ENCODE data around the gene TNFAIP8L3.

Gene TNFAIP8L3

GRCh38 chr15:51071578-51071977, 23.1 kb downstream of the TNFAIP8L3 start:
- no peak overlapping the region for H3K27ac ChIP-seq (ENCODE audit: low read length)
- no peaks in the 10 kb centered on the region for H3K9me3 ChIP-seq (ENCODE audit: insufficient read depth, low read depth, low read length)
- H3K4me3 ChIP-seq (ENCODE audit: low read length), result no peak overlapping the region
- H3K9ac ChIP-seq (ENCODE audit: low read depth, low read length), result no peak overlapping the region
- H3K36me3 ChIP-seq (ENCODE audit: insufficient read depth, low read depth, low read length), result no peaks in the 10 kb centered on the region
- no peaks in the 10 kb centered on the region for H3K27me3 ChIP-seq (ENCODE audit: insufficient read depth, low read length)
- H3K4me1 ChIP-seq (ENCODE audit: insufficient read depth, low read length), result no peaks in the 10 kb centered on the region

- H3K36me3 ChIP-seq (ENCODE audit: insufficient read depth, low read depth, low read length), result no peaks in the 10 kb centered on the region
- H3K9me3 ChIP-seq (ENCODE audit: insufficient read depth, low read depth, low read length), result no peaks in the 10 kb centered on the region
- no peak overlapping the region for H3K9ac ChIP-seq (ENCODE audit: low read depth, low read length)
- H3K4me1 ChIP-seq (ENCODE audit: insufficient read depth, low read length), result no peaks in the 10 kb centered on the region
- no peak overlapping the region for H3K27ac ChIP-seq (ENCODE audit: low read length)
- H3K4me3 ChIP-seq (ENCODE audit: low read length), result no peak overlapping the region
- no peaks in the 10 kb centered on the region for H3K27me3 ChIP-seq (ENCODE audit: insufficient read depth, low read length)
Observed at GRCh38 chr15:51069983-51070382, 24.7 kb downstream of the TNFAIP8L3 start.

GRCh38 chr15:51067510-51067909, 27.2 kb downstream of the TNFAIP8L3 start:
- Histone ChIP-seq H3K9ac (ENCODE audit: low read depth, low read length) (no peak overlapping the region), H3K9me3 (ENCODE audit: insufficient read depth, low read depth, low read length) (no peaks in the 10 kb centered on the region), H3K27ac (ENCODE audit: low read length) (no peak overlapping the region), H3K36me3 (ENCODE audit: insufficient read depth, low read depth, low read length) (no peaks in the 10 kb centered on the region), H3K4me3 (ENCODE audit: low read length) (no peak overlapping the region), H3K4me1 (ENCODE audit: insufficient read depth, low read length) (no peaks in the 10 kb centered on the region), H3K27me3 (ENCODE audit: insufficient read depth, low read length) (no peaks in the 10 kb centered on the region)

DNA sequence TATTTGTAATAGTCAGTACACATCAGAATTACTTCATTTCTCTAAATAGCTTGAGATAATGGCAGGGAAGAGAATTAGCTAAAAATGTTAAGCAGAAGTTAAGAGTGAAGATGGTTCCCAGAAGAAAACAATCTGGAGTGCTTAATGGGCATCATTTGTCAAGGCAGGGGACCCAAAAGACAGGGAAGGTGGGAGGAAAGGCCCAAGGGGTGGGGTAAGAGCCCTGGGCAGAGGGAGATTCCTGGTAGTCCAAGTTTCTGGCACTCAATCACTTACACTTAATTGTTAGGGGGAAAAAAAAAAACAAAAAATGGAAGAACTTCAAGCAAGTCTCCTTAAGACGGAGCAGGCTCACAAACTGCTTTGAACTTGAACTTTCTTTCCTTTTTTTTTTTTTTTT, 28.9 kb downstream of the TNFAIP8L3 start:
- H3K9me3 ChIP-seq (ENCODE audit: insufficient read depth, low read depth, low read length), result no peaks in the 10 kb centered on the region
- no peaks in the 10 kb centered on the region for H3K27me3 ChIP-seq (ENCODE audit: insufficient read depth, low read length)
- H3K36me3 ChIP-seq (ENCODE audit: insufficient read depth, low read depth, low read length), result no peaks in the 10 kb centered on the region
- H3K4me3 ChIP-seq (ENCODE audit: low read length), result no peak overlapping the region
- no peak overlapping the region for H3K27ac ChIP-seq (ENCODE audit: low read length)
- H3K4me1 ChIP-seq (ENCODE audit: insufficient read depth, low read length), result no peaks in the 10 kb centered on the region
- H3K9ac ChIP-seq (ENCODE audit: low read depth, low read length), result no peak overlapping the region

DNA sequence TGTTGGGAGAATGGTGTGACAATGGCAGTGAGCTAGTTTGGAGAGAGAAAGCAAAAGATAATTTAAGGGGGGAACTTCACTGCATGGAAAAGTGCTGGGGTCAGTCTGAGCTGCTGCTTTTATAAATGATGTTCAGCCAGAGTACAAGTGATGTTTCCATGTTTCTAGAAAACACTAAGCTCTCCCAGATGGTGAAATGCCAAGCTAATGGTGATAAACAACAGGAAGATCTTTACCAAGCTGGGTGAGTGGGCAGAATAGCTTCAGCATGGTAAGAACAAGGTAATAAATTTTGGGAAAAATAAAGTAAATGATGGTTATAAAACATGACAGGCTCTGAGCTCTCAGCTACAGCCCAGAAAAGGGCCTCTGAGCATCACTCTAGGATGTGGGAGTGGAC, 29.4 kb downstream of the TNFAIP8L3 start:
- Histone ChIP-seq H3K27ac (ENCODE audit: low read length) (no peak overlapping the region), H3K4me3 (ENCODE audit: low read length) (no peak overlapping the region)

DNA sequence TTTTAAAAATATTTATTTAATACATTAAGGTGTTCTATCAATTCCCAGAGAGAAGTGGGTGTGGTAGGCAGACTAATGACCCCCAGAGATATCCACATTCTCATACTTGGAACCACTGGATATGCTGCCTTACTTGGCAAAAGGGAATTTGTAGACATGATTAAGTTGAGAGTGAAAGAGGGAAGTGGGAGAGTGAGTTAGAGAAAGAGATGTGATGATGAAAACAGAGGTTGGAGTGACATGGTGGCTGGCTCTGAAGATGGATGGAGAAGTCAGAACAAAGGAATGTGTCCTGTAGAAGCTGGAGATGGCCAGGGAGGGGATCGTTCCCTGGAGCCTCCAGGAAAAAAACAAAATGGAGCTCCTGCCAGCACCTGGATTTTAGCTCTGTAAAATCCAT, 32.0 kb downstream of the TNFAIP8L3 start:
- H3K4me3 ChIP-seq (ENCODE audit: low read length), result no peak overlapping the region
- no peaks in the 10 kb centered on the region for H3K27me3 ChIP-seq (ENCODE audit: insufficient read depth, low read length)
- no peaks in the 10 kb centered on the region for H3K36me3 ChIP-seq (ENCODE audit: insufficient read depth, low read depth, low read length)
- H3K9me3 ChIP-seq (ENCODE audit: insufficient read depth, low read depth, low read length), result no peaks in the 10 kb centered on the region
- no peak overlapping the region for H3K9ac ChIP-seq (ENCODE audit: low read depth, low read length)
- no peaks in the 10 kb centered on the region for H3K4me1 ChIP-seq (ENCODE audit: insufficient read depth, low read length)
- no peak overlapping the region for H3K27ac ChIP-seq (ENCODE audit: low read length)

More for the DNA sequence above, 29.4 kb downstream of the TNFAIP8L3 start:
- Histone ChIP-seq H3K27me3 (ENCODE audit: insufficient read depth, low read length) (no peaks in the 10 kb centered on the region), H3K36me3 (ENCODE audit: insufficient read depth, low read depth, low read length) (no peaks in the 10 kb centered on the region), H3K9ac (ENCODE audit: low read depth, low read length) (no peak overlapping the region), H3K4me1 (ENCODE audit: insufficient read depth, low read length) (no peaks in the 10 kb centered on the region), H3K9me3 (ENCODE audit: insufficient read depth, low read depth, low read length) (no peaks in the 10 kb centered on the region)

DNA sequence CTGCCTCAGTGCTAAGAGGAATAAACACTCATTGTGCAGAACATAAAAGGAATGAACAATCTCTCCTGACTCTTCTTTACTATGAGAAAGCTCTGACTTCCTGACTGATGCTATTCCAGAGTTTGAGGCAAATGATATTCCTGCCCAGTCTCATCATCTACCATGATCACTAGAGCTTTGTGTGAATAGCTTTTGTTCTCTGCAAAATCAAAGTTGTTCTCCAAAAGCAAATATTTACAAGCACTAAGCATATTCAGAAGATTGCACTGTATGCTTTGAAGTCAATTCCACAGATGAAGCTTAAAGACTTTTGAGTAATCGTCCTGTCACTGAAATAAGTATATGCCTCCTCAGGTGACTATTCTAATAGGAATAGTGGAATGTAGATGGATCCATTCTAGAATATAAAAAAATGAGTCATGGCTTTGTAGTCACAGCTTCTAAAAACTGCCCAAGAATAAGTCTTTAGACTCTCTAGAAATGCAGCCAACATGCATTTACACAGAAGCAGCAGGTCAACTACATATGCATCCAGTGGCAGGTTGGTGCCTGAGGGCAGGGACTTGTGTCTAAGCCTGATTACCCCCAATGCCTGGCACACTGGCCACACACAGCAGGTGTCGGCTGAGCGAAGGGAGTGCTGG, 34.6 kb downstream of the TNFAIP8L3 start:
- Histone ChIP-seq H3K4me1 (ENCODE audit: insufficient read depth, low read length) (no peaks in the 10 kb centered on the region; the same call in 1 of the 2 replicates), H3K4me3 (ENCODE audit: low read length) (no peak overlapping the region), H3K9me3 (ENCODE audit: insufficient read depth, low read depth, low read length) (no peaks in the 10 kb centered on the region), H3K27ac (ENCODE audit: low read length) (no peak overlapping the region), H3K27me3 (ENCODE audit: insufficient read depth, low read length) (no peaks in the 10 kb centered on the region), H3K9ac (ENCODE audit: low read depth, low read length) (no peak overlapping the region), H3K36me3 (ENCODE audit: insufficient read depth, low read depth, low read length) (no peaks in the 10 kb centered on the region)

- H3K9ac ChIP-seq (ENCODE audit: low read depth, low read length), result no peak overlapping the region
- H3K27me3 ChIP-seq (ENCODE audit: insufficient read depth, low read length), result no peaks in the 10 kb centered on the region
- no peak overlapping the region for H3K4me3 ChIP-seq (ENCODE audit: low read length)
- no peaks in the 10 kb centered on the region for H3K36me3 ChIP-seq (ENCODE audit: insufficient read depth, low read depth, low read length)
- no peaks in the 10 kb centered on the region for H3K9me3 ChIP-seq (ENCODE audit: insufficient read depth, low read depth, low read length)
- no peak overlapping the region for H3K27ac ChIP-seq (ENCODE audit: low read length)
- no peaks in the 10 kb centered on the region; the same call in 1 of the 2 replicates for H3K4me1 ChIP-seq (ENCODE audit: insufficient read depth, low read length)
Observed at GRCh38 chr15:51054535-51054934, 40.2 kb downstream of the TNFAIP8L3 start.

DNA sequence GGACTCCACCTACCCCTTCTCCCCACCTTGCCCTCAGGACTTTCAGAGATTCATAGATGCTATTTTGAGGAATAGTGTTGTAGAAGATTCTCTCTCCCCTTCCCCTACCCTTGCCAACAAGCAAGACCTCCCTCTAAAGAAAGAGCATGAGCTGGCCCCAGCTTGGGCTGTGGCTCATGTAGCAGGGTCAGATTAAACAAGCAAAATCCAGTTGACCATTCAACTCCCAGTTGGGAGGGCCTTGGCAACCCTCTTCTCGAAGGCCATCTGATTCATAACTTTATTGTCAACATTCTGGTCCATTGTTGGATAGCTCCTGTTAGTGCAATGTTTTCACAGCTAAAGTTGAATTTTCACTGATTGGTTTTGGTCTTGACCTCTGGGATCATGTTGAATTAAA, 41.1 kb downstream of the TNFAIP8L3 start:
- Histone ChIP-seq H3K4me1 (ENCODE audit: insufficient read depth, low read length) (no peaks in the 10 kb centered on the region; the same call in 1 of the 2 replicates), H3K27ac (ENCODE audit: low read length) (no peak overlapping the region), H3K4me3 (ENCODE audit: low read length) (no peak overlapping the region)

GRCh38 chr15:51051776-51052175, 42.9 kb downstream of the TNFAIP8L3 start:
- H3K36me3 ChIP-seq (ENCODE audit: insufficient read depth, low read depth, low read length), result no peaks in the 10 kb centered on the region
- H3K4me1 ChIP-seq (ENCODE audit: insufficient read depth, low read length), result peaks cover 3% of the 10 kb centered on the region; the same call in 1 of the 2 replicates
- no peaks in the 10 kb centered on the region for H3K9me3 ChIP-seq (ENCODE audit: insufficient read depth, low read depth, low read length)
- H3K4me3 ChIP-seq (ENCODE audit: low read length), result no peak overlapping the region
- H3K9ac ChIP-seq (ENCODE audit: low read depth, low read length), result no peak overlapping the region
- H3K27me3 ChIP-seq (ENCODE audit: insufficient read depth, low read length), result no peaks in the 10 kb centered on the region
- H3K27ac ChIP-seq (ENCODE audit: low read length), result no peak overlapping the region

More for the DNA sequence above, 41.1 kb downstream of the TNFAIP8L3 start:
- Histone ChIP-seq H3K9ac (ENCODE audit: low read depth, low read length) (no peak overlapping the region), H3K9me3 (ENCODE audit: insufficient read depth, low read depth, low read length) (no peaks in the 10 kb centered on the region), H3K27me3 (ENCODE audit: insufficient read depth, low read length) (no peaks in the 10 kb centered on the region), H3K36me3 (ENCODE audit: insufficient read depth, low read depth, low read length) (no peaks in the 10 kb centered on the region)

DNA sequence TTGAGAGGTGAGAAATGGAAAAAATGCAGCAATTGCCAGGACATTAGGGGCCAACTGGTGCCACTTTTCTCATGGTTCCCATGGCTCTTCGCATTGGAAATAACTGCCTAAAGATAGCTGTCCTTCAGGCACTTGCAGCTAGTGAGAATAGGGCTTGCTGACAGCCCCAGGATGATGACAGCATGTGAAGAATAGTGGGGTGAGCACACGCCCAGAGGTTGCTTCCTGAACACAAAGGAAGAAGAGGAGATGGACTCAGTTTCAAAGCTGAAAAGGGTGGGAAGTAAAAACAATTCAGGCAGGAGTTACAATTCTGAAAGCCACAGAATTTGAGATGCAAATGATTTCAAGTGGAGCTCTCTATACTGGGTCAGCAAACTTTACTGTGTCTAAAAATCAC, 45.6 kb downstream of the TNFAIP8L3 start:
- Histone ChIP-seq H3K36me3 (ENCODE audit: insufficient read depth, low read depth, low read length) (no peaks in the 10 kb centered on the region), H3K9ac (ENCODE audit: low read depth, low read length) (no peak overlapping the region), H3K4me3 (ENCODE audit: low read length) (no peak overlapping the region), H3K27ac (ENCODE audit: low read length) (no peak overlapping the region), H3K27me3 (ENCODE audit: insufficient read depth, low read length) (no peaks in the 10 kb centered on the region), H3K9me3 (ENCODE audit: insufficient read depth, low read depth, low read length) (no peaks in the 10 kb centered on the region), H3K4me1 (ENCODE audit: insufficient read depth, low read length) (peaks cover 5% of the 10 kb centered on the region; the same call in 1 of the 2 replicates)

DNA sequence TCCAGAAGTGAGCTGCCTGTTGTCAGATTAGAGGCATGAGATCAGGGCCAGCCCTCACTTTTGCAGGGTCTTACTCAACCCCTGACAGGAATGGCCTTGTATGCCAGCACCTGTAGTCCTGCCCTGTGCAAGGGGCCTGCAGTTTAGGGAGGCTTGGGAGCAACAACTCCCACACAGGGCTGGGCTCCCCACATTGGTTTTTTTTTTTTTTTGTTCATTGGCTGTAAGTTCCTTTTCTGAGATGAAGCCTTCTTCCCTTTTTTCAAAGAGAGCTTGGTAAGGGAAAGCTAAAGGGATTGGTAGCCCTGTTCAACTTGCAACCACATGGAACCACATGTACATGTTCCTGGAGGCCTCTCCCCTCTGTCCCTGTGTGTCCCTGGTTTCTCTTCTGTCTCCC, 46.4 kb downstream of the TNFAIP8L3 start:
- H3K4me1 ChIP-seq (ENCODE audit: insufficient read depth, low read length), result peaks cover 5% of the 10 kb centered on the region; the same call in 1 of the 2 replicates

More for the DNA sequence above, 46.4 kb downstream of the TNFAIP8L3 start:
- Histone ChIP-seq H3K27ac (ENCODE audit: low read length) (no peak overlapping the region), H3K4me3 (ENCODE audit: low read length) (no peak overlapping the region), H3K36me3 (ENCODE audit: insufficient read depth, low read depth, low read length) (no peaks in the 10 kb centered on the region), H3K9ac (ENCODE audit: low read depth, low read length) (no peak overlapping the region), H3K9me3 (ENCODE audit: insufficient read depth, low read depth, low read length) (no peaks in the 10 kb centered on the region), H3K27me3 (ENCODE audit: insufficient read depth, low read length) (no peaks in the 10 kb centered on the region)
